Spleen (tissue), 7 donors: ENCODE data around the gene CA10.

Experiments
- POLR2A ChIP-seq, 3 donors: fragments of 450-650 bp; IDR thresholded peaks; one replicate each; pipeline ENCODE4 v1.5.1; 2017; ENCODE audit warnings: antibody characterized with exemption in 3 of 3, mild to moderate bottlenecking in 1 of 3
- TF ChIP-seq, protein P1 (sequence below), 11 experiments: fragments of 200-600 bp in 7 of 11; fragments of 450-650 bp in 4 of 11; sonication (generic) in 4 of 11; IDR thresholded peaks in 8 of 11; conservative IDR thresholded peaks in 3 of 11; 1 replicate in 7 of 11; 2 replicates in 4 of 11; pipeline versions ENCODE4 v1.4.0 to v1.8.0; 2016 to 2021; ENCODE audit warnings: antibody characterized with exemption in 11 of 11, inconsistent platforms in 4 of 11, mild to moderate bottlenecking in 1 of 11
- donor health status: DM: no; HTN: no; CAD: no; lungs with moderate emphysema.
- donor health status: DM: no; HTN: no; CAD: no.
- donor health status: DM: no; HTN: no; CAD: no.

- TF ChIP-seq, protein P1, sequence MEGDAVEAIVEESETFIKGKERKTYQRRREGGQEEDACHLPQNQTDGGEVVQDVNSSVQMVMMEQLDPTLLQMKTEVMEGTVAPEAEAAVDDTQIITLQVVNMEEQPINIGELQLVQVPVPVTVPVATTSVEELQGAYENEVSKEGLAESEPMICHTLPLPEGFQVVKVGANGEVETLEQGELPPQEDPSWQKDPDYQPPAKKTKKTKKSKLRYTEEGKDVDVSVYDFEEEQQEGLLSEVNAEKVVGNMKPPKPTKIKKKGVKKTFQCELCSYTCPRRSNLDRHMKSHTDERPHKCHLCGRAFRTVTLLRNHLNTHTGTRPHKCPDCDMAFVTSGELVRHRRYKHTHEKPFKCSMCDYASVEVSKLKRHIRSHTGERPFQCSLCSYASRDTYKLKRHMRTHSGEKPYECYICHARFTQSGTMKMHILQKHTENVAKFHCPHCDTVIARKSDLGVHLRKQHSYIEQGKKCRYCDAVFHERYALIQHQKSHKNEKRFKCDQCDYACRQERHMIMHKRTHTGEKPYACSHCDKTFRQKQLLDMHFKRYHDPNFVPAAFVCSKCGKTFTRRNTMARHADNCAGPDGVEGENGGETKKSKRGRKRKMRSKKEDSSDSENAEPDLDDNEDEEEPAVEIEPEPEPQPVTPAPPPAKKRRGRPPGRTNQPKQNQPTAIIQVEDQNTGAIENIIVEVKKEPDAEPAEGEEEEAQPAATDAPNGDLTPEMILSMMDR (IDR thresholded peaks at IDR 0.05 in 8 of 11, conservative IDR thresholded peaks at IDR 0.05 in 3 of 11) = no peak
- TF ChIP-seq POLR2A (IDR thresholded peaks at IDR 0.05) = no peak
These were observed 551.0 kb downstream of the CA10 start for GRCh38 chr17:51607512-51607911.
